Measurements from ENCODE around the gene ABCA6. TPM values are rescaled to one million over a fixed set of nuclear protein-coding genes. Genes with fewer than 3 reads are reported as not detected.
A peak's percentile ranks its signal among the peaks of the same experiment; 100 is the strongest.

The ABCA6 gene
- total and polyA plus RNA-seq, 2 of the 13 experiments (the other 11 are each of a cell fraction or from before 2014, with no cell fraction given), result 0.05 to 0.11 TPM

GRCh38 chr17:69084911-69085310, 56.8 kb downstream of the ABCA6 start (continued):
- TF ChIP-seq TERF1 (CRISPR knock-in tag; IDR thresholded peaks at IDR 0.05) (no peak), ZKSCAN1 (IDR thresholded peaks at IDR 0.05; ENCODE audit: low read length) (no peak), ZNF430 (CRISPR knock-in tag; IDR thresholded peaks at IDR 0.05) (no peak), ZBTB37 (CRISPR knock-in tag; IDR thresholded peaks at IDR 0.05) (no peak), BATF2 (CRISPR knock-in tag; IDR thresholded peaks at IDR 0.05) (no peak), ZNF598 (CRISPR knock-in tag; IDR thresholded peaks at IDR 0.05; ENCODE audit: borderline replicate concordance) (peak; percentile 60; the same call in 1 of the 2 replicates), MYC (CRISPR knock-in tag; IDR thresholded peaks at IDR 0.05; ENCODE audit: borderline replicate concordance) (peak; percentile 57; the same call in 1 of the 2 replicates), ZFY (CRISPR knock-in tag; IDR thresholded peaks at IDR 0.05) (0 out of 2 replicates have a peak, but pooled peaks have one; percentile 18), ZBTB21 (CRISPR knock-in tag; IDR thresholded peaks at IDR 0.05) (peak; percentile 49; the same call in 1 of the 2 replicates), SMC3 (IDR thresholded peaks at IDR 0.05; ENCODE audit: low read length) (peak; percentile 50; the same call in 1 of the 2 replicates), TFDP1 (CRISPR knock-in tag; IDR thresholded peaks at IDR 0.05; ENCODE audit: borderline replicate concordance) (peak; percentile 52; the same call in 1 of the 2 replicates), ZNF574 (CRISPR knock-in tag; IDR thresholded peaks at IDR 0.05) (peak; percentile 32; the same call in 1 of the 2 replicates), DMAP1 (CRISPR knock-in tag; IDR thresholded peaks at IDR 0.05) (peak; percentile 36; the same call in 1 of the 2 replicates), HMG20A (CRISPR knock-in tag; IDR thresholded peaks at IDR 0.05; ENCODE audit: borderline replicate concordance) (0 out of 2 replicates have a peak, but pooled peaks have one; percentile 23), AHR (CRISPR knock-in tag; IDR thresholded peaks at IDR 0.05) (0 out of 2 replicates have a peak, but pooled peaks have one; percentile 49), ZMYM2 (CRISPR knock-in tag; IDR thresholded peaks at IDR 0.05) (0 out of 2 replicates have a peak, but pooled peaks have one; percentile 35), FOXC1 (CRISPR knock-in tag; IDR thresholded peaks at IDR 0.05; ENCODE audit: borderline replicate concordance) (peak; percentile 73; the same call in 1 of the 2 replicates), KMT2B (CRISPR knock-in tag; IDR thresholded peaks at IDR 0.05) (0 out of 2 replicates have a peak, but pooled peaks have one; percentile 27), NCOA2 (CRISPR knock-in tag; IDR thresholded peaks at IDR 0.05) (peak; percentile 25; the same call in 1 of the 2 replicates), HOMEZ (CRISPR knock-in tag; IDR thresholded peaks at IDR 0.05; ENCODE audit: low read depth) (0 out of 2 replicates have a peak, but pooled peaks have one; percentile 29)

Data from HepG2 (cell line).